HG02981 (cell line): ENCODE results near the gene NRSN2.
"Not testable (repeated sequence)": the region's sequence is repeated elsewhere in the genome, so short reads cannot be mapped to it uniquely, and the experiment has no call there.

Experiments used
- ATAC-seq: cut with Tn5 transposase; IDR thresholded peaks from one replicate; pipeline ENCODE4 v1.9.1; 2021; ENCODE audit warnings: mild to moderate bottlenecking, moderate library complexity; ENCODE audit not compliant: unreplicated experiment

The NRSN2 gene

DNA sequence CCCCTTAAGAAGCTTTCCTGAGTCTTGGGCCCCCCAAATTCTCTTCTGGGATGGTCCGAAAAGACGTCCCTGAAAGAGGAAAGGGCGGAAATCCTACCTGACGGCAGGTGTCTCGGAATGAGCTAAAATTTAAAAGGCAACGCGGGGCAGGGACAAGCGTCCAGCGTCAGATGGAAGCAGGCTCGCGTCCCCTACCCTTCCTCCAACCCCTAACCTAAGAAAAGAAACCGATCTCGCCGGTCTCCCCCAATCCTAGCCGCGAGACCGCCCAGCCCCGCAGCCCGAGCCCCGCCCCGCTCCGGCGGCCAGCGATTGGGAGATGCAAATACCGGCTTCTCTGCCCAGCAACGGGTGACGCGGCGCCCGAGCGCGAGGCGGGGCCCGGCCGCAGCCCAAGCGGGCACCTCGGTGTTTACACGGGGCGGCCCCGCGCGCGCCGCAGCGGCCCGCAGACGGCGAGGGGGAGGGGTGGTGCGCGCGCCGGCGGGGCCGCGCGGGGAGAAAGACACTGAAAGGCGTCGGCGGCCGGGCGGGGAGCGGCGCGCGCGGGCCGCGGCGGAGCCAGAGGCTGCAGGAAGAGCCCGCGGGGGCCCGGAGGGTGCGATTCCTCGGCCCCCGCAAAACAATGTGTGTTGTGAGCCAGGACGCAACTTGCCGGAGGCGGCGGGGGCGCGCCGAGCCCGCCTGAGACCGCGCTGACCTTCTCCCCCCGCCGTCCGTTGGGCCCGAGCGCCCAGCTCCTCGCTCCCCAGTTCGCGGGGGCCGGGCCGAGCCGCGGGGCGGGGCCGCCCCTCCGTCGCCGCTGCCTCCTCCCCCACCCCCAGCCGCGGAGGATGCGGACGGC is 21.6 kb upstream of the NRSN2 start, which contains the start of gene SOX12:
SOX12 (plus strand) TSS at position 508 of the 844 bp plus-strand sequence. CDS start 373 bp downstream, outside the sequence.
- peak; percentile 75 for ATAC-seq

- ATAC-seq: peak; percentile 4
These were observed 20.8 kb upstream of the NRSN2 start for GRCh38 chr20:325889-326644.

DNA sequence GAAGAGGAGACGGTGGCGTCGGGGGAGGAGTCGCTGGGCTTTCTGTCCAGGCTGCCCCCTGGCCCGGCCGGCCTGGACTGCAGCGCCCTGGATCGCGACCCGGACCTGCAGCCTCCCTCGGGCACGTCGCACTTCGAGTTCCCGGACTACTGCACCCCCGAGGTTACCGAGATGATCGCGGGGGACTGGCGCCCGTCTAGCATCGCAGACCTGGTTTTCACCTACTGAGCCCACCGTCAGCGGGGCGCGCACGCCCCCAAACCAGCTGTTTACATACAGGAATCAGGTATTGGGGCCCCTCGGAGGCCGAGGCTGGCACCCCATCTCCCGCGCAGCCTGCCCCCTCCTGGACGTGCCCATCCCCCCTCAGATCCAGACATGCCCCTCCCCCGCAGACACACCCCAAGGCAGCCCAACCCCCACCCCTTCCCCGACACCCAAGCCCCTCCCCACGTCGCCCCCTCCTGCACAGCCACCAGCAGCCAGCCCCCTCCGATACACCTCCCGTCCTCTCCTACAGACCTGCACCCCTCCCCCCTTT is 20.2 kb upstream of the NRSN2 start:
- ATAC-seq: no peak

GRCh38 chr20:327186-328026 is 19.5 kb upstream of the NRSN2 start:
- ATAC-seq: no peak

GRCh38 chr20:328027-328974 is 18.6 kb upstream of the NRSN2 start:
- ATAC-seq: no peak

DNA sequence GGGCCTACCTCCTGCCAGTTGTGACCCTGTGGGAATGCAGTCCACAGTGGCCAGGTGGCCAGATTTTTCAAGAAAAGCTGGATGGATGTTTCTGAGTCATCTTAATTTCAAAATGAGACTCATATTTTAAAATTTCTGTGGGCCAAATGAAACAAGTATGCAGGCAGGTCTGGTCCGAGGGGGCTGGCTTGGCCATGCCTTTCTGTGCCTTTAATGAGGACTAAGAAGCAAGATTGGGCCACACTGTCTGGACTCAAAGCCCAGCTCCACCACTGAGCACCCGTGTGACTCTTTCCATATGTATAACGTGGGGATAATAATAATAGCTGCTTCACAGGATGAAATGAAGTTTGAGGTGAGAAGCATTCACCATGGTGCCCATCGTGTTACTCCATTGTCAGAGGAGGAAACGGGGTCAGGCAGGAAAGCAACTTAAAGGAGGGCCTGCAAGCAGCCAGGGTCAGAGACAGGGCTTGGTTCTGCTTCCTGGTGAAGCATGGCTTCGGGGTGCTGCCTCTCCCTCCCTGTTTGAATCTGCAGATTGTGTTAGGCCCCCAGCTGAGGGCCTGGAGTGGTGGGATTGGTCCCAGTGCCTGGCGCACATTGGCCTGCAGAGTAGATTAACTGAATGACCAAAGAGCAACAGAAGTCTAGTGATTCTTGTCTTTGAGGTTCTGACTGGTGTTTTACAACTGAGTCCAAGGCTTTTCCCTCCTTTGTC is 17.8 kb upstream of the NRSN2 start:
- no peak for ATAC-seq

DNA sequence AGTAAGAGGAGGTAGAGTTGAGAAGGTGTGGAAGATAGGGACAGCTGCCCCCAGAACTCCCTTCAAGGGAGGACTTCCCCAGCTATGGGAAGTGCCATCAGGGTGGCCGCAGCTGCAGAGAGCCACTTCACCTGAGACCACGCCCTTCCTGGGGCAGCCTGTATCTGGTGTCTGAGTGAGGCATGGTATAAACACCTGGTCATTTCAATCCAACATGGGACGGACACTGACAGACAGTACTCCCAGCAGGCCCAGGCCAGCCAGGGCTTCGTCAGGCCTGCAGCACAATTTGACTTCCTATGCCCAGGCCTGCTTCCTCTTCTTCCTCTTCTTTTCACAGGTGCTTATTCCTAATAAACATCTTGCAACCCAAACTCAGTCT is 17.1 kb upstream of the NRSN2 start:
- no peak for ATAC-seq

DNA sequence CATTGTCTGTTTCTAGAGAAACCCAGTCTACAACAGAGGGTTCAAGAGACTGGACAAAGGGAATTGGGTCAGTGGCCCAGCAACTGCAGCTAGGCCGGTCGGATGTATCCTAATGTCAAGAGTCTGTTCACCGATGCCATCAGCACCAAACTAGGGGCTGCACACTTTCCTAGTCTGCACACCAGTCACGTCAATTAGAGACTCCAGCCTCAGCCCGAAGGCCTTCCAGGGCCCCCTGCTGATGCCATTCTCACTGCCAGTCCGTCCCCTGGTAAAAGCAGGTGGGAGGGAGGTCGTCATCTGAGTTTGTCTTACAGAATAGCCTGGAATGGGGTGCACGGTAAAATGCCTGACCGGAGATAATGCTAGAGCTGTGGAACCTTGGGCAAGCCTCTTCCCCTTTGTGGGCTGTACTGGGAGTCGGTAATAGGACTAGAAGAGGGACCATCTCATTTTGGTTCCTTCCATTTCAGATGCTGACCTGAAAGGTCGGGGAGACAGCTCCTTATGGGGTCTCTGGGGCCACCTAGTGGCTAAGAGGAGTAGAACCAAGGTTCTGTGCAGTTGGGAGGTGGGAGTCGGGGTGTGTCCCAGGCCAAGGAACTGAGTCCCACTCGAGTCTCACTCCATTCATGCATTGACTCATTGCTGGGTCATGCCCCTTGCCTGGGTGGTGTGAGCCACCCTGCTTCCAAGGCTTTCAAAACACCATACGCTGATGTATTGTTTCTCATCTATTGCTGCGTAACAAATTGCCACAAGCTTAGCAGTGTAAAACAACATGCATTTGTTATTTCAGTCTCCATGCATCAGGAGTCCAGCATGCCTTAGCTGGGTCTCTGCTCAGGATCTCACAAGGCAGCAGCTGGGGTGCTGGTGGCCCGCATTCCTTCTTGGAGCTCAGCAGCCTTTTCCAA is 16.4 kb upstream of the NRSN2 start:
- no peak for ATAC-seq

- ATAC-seq: no peak
These were observed 12.3 kb upstream of the NRSN2 start for GRCh38 chr20:334578-334977.

- not testable (repeated sequence) for ATAC-seq
These were observed 10.9 kb upstream of the NRSN2 start for GRCh38 chr20:336040-336439.

- no peak for ATAC-seq
These were observed 5.2 kb upstream of the NRSN2 start for GRCh38 chr20:341682-342081.

GRCh38 chr20:343107-343506 is 3.8 kb upstream of the NRSN2 start:
- no peak for ATAC-seq

DNA sequence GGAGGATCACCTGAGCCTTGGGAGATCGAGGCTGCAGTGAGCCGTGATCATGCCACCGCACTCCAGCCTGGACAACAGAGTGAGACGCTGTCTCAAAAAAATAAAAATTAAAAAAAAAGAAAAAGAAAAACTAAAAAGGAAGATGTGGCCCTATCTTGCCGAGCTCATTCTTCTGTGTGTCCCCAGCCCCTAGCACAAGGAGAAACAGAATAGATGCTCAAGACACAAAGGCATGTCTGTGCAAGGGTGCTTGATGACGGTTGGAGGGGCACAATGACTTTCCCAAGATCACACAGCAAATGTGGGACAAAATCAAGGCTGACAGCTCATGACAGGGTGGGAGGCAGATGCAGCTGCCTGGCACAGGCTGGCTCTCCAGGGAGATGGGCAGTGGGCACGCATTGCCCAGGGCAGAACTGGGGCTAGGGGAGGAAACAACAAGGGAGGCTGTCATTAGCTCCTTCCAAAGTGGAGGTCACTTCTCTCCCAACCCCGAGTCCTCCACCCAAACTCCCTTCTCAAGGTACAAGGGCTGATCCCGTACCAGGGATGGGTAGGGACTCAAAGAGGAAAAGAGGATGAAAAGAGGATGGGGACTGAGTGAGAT is 775 bp upstream of the NRSN2 start:
- ATAC-seq: no peak

- ATAC-seq: no peak
These were observed 367 bp downstream of the NRSN2 start for GRCh38 chr20:347317-347639.

DNA sequence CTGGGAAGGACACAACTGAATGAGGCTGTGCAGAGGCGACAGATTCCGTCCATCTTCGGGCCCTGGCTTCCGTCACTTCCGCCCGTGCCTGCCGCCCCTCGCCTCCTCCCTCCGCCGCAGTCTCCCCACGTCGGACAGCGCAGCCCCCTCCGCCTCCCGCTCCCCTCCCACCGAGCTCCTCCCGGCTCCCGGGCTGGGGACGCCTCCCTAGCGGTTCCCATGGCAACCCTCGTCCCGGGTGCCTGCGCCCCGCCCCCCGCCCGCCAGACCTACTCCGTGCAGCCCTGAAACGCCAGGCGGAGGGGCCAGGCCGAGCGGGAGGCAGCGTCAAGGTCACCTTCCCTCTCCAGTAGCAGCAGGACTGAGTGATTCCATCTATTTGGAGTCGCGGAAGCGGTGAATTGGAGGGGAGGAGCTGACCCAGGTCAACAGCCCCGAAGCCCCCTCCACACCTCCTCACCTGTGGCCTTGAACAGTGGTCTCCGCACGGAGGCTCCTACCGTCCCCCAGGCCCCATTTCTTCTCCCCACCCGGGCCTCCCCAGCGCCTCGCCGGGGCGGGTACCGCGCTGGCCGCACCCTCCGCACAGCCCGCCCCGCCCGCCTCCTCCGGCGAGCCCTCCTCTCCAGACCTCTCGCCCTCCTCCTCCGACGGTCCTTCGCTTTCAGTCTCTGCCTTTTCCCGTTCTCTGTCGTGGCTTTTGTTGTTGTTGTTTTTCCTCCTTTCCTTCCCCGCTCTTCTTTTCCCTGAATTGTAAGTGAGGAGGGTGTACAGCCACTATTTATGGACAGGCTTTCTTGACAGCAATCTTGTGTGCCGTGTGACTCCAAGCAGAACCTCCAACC is 951 bp downstream of the NRSN2 start:
- peak; percentile 63 for ATAC-seq

- no peak for ATAC-seq
These were observed 2.3 kb downstream of the NRSN2 start for GRCh38 chr20:348972-349841.
